ENCODE data around the gene TCP10L.

DNA sequence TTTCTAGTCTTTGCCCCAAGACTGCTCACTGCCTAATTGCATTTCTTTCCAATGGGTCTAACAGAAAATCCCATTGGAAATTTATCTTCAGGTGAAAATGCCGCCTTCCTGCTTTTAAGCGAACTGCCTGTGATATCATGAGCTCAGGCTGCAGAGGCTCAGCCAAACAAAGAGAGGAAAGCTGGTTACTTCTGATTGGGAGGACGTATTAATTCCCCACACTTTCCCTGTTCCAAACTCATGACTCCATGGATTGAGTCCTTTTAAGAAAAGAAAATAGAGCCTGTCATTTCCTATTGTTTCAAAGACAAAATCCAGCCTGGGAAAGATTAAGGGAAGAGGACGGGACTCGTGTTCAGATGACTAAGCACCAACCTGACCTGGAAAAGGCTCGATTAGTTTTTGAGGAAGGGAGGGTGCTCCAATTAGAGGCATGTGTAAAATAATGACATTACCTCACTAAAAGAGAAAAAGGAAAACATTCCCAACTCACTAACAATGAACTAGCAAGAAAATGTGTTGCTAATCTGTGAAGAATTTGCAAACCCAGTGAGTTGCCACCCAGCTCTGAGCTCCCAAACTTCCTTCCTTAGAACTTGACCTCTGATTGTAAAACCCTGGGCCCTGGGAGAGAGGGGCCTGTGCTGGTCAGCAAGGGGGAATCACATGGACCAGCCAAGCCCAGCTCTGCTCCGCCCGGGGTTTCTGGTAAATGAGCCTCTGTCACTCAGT is 61.2 kb downstream of the TCP10L start:
- no peak for TF ChIP-seq POLR2A (IDR thresholded peaks at IDR 0.05; ENCODE audit: low read depth, low read length)
- TF ChIP-seq, protein P1, sequence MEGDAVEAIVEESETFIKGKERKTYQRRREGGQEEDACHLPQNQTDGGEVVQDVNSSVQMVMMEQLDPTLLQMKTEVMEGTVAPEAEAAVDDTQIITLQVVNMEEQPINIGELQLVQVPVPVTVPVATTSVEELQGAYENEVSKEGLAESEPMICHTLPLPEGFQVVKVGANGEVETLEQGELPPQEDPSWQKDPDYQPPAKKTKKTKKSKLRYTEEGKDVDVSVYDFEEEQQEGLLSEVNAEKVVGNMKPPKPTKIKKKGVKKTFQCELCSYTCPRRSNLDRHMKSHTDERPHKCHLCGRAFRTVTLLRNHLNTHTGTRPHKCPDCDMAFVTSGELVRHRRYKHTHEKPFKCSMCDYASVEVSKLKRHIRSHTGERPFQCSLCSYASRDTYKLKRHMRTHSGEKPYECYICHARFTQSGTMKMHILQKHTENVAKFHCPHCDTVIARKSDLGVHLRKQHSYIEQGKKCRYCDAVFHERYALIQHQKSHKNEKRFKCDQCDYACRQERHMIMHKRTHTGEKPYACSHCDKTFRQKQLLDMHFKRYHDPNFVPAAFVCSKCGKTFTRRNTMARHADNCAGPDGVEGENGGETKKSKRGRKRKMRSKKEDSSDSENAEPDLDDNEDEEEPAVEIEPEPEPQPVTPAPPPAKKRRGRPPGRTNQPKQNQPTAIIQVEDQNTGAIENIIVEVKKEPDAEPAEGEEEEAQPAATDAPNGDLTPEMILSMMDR (conservative IDR thresholded peaks at IDR 0.05; ENCODE audit: low read depth, low read length) = no peak
- TF ChIP-seq, protein P2, sequence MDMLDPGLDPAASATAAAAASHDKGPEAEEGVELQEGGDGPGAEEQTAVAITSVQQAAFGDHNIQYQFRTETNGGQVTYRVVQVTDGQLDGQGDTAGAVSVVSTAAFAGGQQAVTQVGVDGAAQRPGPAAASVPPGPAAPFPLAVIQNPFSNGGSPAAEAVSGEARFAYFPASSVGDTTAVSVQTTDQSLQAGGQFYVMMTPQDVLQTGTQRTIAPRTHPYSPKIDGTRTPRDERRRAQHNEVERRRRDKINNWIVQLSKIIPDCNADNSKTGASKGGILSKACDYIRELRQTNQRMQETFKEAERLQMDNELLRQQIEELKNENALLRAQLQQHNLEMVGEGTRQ (IDR thresholded peaks at IDR 0.05; ENCODE audit: low read depth, low read length) = no peak
- TF ChIP-seq, protein P3, sequence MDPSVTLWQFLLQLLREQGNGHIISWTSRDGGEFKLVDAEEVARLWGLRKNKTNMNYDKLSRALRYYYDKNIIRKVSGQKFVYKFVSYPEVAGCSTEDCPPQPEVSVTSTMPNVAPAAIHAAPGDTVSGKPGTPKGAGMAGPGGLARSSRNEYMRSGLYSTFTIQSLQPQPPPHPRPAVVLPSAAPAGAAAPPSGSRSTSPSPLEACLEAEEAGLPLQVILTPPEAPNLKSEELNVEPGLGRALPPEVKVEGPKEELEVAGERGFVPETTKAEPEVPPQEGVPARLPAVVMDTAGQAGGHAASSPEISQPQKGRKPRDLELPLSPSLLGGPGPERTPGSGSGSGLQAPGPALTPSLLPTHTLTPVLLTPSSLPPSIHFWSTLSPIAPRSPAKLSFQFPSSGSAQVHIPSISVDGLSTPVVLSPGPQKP (IDR thresholded peaks at IDR 0.05; ENCODE audit: borderline replicate concordance, low read depth, low read length) = no peak
- TF ChIP-seq CEBPB (IDR thresholded peaks at IDR 0.05; ENCODE audit: low read depth, low read length) = no peak; the same call in 1 of the 2 replicates
- TF ChIP-seq MXI1 (IDR thresholded peaks at IDR 0.05; ENCODE audit: borderline replicate concordance, low read depth, low read length) = no peak
- TF ChIP-seq RAD21 (IDR thresholded peaks at IDR 0.05; ENCODE audit: low read length) = no peak
- no peak for TF ChIP-seq SMC3 (IDR thresholded peaks at IDR 0.05; ENCODE audit: low read depth, low read length)
- peak; percentile 5; the same call in 1 of the 2 replicates for TF ChIP-seq MAFK (IDR thresholded peaks at IDR 0.05; ENCODE audit: low read depth, low read length)
- TF ChIP-seq BHLHE40 (IDR thresholded peaks at IDR 0.05; ENCODE audit: low read depth, low read length) = peak; percentile 42; the same call in 1 of the 2 replicates
- no peak for TF ChIP-seq RCOR1 (IDR thresholded peaks at IDR 0.05; ENCODE audit: insufficient replicate concordance, low read length)

Data from IMR-90 (cell line).